ENCODE data around the gene CFAP20. TPM values are rescaled to one million over a fixed set of nuclear protein-coding genes. Genes with fewer than 3 reads are reported as not detected.
"Not testable (repeated sequence)": the region's sequence is repeated elsewhere in the genome, so short reads cannot be mapped to it uniquely, and the experiment has no call there.

Gene CFAP20
- total RNA-seq, 4 donors from 2014 or later, result 14.8 to 48.3 (median 25.7) TPM

DNA sequence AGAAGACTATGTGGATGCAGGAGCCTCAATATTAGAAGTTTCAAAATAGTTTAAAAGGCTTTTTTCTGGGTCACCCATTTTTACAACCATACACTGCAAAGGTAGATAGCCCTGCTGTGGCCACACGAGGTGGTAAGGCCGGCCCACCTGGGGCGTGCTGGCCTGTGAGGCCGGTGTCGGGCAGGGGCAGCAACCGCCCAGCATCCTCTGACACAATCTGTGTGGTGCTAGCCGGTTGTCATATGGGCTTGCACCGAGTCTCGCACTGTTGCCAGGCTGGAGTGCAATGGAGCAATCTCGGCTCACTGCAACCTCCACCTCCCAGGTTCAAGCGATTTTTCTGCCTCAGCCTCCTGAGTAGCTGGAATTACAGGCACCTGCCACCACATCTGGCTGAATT, 44.0 kb downstream of the CFAP20 start:
- ATAC-seq, result no peak
- 94% methylated on average over 3 of the region's 11 CpGs; no CpG with 5 or more reads in 1 of the 2 donors for WGBS, 2 donors (ENCODE audit: low coverage in 1 of 2)
- H3K27ac ChIP-seq, result no peak overlapping the region
- TF ChIP-seq POLR2AphosphoS5 (IDR thresholded peaks at IDR 0.05) (no peak), POLR2A (IDR thresholded peaks at IDR 0.05) (no peak), EP300 (IDR thresholded peaks at IDR 0.05) (no peak)
- TF ChIP-seq, protein P1, sequence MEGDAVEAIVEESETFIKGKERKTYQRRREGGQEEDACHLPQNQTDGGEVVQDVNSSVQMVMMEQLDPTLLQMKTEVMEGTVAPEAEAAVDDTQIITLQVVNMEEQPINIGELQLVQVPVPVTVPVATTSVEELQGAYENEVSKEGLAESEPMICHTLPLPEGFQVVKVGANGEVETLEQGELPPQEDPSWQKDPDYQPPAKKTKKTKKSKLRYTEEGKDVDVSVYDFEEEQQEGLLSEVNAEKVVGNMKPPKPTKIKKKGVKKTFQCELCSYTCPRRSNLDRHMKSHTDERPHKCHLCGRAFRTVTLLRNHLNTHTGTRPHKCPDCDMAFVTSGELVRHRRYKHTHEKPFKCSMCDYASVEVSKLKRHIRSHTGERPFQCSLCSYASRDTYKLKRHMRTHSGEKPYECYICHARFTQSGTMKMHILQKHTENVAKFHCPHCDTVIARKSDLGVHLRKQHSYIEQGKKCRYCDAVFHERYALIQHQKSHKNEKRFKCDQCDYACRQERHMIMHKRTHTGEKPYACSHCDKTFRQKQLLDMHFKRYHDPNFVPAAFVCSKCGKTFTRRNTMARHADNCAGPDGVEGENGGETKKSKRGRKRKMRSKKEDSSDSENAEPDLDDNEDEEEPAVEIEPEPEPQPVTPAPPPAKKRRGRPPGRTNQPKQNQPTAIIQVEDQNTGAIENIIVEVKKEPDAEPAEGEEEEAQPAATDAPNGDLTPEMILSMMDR (IDR thresholded peaks at IDR 0.05), result no peak
- H3K4me3 ChIP-seq, result no peak overlapping the region
- no peaks in the 10 kb centered on the region for H3K4me1 ChIP-seq
- H3K9me3 ChIP-seq, result no peaks in the 10 kb centered on the region
- H3K27me3 ChIP-seq, result peaks cover 7% of the 10 kb centered on the region
- no peaks in the 10 kb centered on the region for H3K36me3 ChIP-seq

DNA sequence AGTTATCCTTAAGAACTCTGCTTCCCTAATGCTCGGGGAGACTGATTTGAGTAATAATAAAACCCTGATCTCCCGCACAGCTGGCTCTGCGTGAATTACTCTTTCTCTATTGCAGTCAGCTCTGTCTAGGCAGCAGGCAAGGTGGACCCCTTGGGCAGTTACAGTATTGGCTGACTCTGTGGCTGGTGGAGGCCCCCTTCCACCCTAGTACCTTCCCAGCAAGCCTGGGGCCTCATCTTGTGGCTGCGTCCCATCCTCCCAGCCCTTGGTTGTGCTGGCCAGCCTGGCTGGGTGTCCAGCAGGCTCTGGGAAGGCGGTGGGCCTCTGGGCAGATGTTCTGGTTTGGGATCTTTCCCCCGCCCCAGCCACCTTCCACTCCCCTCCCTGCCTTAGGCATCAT, 44.5 kb downstream of the CFAP20 start:
- WGBS, 2 donors (ENCODE audit: low coverage in 1 of 2), result 50% methylated on average over 2 of the region's 6 CpGs; no CpG with 5 or more reads in 1 of the 2 donors
- TF ChIP-seq, protein P1 (IDR thresholded peaks at IDR 0.05), result no peak
- TF ChIP-seq POLR2A (IDR thresholded peaks at IDR 0.05), result no peak
- TF ChIP-seq POLR2AphosphoS5 (IDR thresholded peaks at IDR 0.05), result no peak
- TF ChIP-seq EP300 (IDR thresholded peaks at IDR 0.05), result no peak
- no peak for ATAC-seq

DNA sequence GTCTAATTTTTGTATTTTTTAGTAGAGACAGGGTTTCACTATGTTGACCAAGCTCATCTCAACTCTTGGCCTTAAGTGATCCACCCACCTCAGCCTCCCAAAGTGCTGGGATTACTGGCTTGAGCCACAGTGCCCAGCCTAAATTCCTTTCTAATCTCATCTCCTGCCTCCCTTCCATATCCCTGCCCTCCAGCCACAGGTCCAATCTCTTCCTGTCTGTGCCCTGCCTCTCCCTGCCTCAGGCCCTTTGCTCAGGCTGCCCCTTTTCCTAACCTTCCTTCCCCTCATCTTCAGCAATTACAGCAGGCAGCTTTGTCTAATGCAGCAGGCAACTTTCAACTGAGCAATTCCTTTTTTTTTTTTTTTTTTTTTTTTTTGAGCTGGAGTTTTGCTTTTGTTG, 46.8 kb downstream of the CFAP20 start:
- Histone ChIP-seq H3K27me3 (no peaks in the 10 kb centered on the region), H3K27ac (no peak overlapping the region), H3K4me3 (no peak overlapping the region), H3K4me1 (no peaks in the 10 kb centered on the region), H3K36me3 (no peaks in the 10 kb centered on the region), H3K9me3 (no peaks in the 10 kb centered on the region)
- no peak for ATAC-seq
- no peak for TF ChIP-seq EP300 (IDR thresholded peaks at IDR 0.05)
- TF ChIP-seq POLR2AphosphoS5 (IDR thresholded peaks at IDR 0.05), result no peak
- no peak for TF ChIP-seq POLR2A (IDR thresholded peaks at IDR 0.05)
- TF ChIP-seq, protein P1 (IDR thresholded peaks at IDR 0.05), result no peak

More for the DNA sequence above, 44.5 kb downstream of the CFAP20 start:
- Histone ChIP-seq H3K27ac (no peak overlapping the region), H3K9me3 (no peaks in the 10 kb centered on the region), H3K36me3 (no peaks in the 10 kb centered on the region), H3K27me3 (peaks cover 7% of the 10 kb centered on the region), H3K4me1 (no peaks in the 10 kb centered on the region), H3K4me3 (no peak overlapping the region)

DNA sequence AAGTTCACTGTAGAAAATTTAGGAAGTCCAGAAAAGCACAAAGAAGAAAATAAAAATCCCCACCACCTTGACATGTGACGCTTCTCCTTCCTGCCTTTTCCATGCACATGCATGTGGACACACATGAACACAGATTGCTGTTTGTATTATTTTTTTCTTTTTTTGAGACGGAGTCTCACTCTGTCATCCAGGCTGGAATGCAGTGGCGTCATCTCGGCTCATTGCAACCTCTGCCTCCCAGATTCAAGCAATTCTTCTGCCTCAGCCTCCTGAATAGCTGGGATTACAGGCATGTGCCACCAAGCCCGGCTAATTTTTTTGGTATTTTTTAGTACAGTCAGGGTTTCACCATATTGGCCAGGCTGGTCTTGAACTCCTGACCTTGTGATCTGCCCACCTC, 48.5 kb downstream of the CFAP20 start:
- not testable (repeated sequence) for H3K27ac ChIP-seq, H3K36me3 ChIP-seq, ATAC-seq, H3K27me3 ChIP-seq, H3K4me3 ChIP-seq, H3K4me1 ChIP-seq, H3K9me3 ChIP-seq
- 68 to 71% methylated on average over 4 of the region's 5 CpGs for WGBS, 2 donors (ENCODE audit: low coverage in 1 of 2)

DNA sequence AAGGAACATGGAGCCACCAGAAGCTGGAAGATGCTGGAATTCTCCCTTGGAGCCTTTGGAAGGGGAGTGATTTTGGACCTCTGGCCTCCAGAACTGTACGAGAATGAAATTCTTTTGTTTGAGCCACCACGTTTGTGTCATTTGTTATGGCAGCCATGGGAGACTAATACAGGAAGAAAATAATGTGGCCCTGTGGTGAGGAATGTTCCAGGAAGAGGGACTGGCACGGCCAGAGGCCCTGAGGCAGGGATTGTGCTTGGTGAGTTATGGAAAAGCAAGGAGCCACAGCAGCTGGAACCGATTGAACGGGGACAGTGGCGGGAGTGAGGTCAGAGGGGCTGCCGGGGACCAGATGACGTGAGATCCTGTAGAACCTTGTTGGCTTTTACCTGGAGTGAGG, 51.4 kb downstream of the CFAP20 start:
- Histone ChIP-seq H3K4me3 (no peak overlapping the region), H3K27me3 (no peaks in the 10 kb centered on the region), H3K36me3 (no peaks in the 10 kb centered on the region), H3K9me3 (peaks cover 0 to 8% (median 0%) of the 10 kb centered on the region in 3 donors), H3K4me1 (no peaks in the 10 kb centered on the region), H3K27ac (no peak overlapping the region)
- no peak for ATAC-seq
- TF ChIP-seq POLR2A (IDR thresholded peaks at IDR 0.05), result no peak
- TF ChIP-seq, protein P1 (IDR thresholded peaks at IDR 0.05), result no peak
- TF ChIP-seq POLR2AphosphoS5 (IDR thresholded peaks at IDR 0.05), result no peak
- TF ChIP-seq EP300 (IDR thresholded peaks at IDR 0.05), result no peak
- WGBS, 2 donors (ENCODE audit: low coverage in 1 of 2), result 59 to 61% methylated on average over 8 of the region's 8 CpGs
